ENCODE results near the gene TMTC2.

TMTC2 gene

DNA sequence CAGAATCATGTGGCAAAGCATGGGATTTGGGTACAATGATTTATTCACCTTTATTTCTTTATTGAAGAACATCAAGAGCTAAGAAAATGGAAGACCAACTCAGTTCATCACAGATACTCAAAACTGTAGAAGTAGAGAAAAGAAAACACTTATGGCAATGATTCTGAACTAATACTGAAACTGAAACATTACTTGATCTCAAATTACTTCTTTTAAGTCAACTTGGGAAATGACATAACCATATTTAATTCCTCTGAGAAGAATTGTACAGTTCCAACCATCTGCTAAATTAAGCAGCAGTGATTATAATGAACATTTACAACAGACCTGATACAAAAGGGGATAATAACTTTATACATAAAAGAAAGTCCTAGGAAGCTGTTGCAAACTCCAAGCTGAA, 466.5 kb downstream of the TMTC2 start:
- Histone ChIP-seq H3K27me3 (ENCODE audit: control insufficient read depth in 1 of 2, insufficient read depth in 2 of 2, low read length in 2 of 2) (no peaks in the 10 kb centered on the region), H3K36me3 (ENCODE audit: control insufficient read depth in 2 of 2, insufficient read depth in 2 of 2, low read length in 2 of 2) (no peaks in the 10 kb centered on the region), H3K9ac (ENCODE audit: low read length in 2 of 2) (no peak overlapping the region), H3K4me3 (ENCODE audit: low read length in 2 of 2) (no peak overlapping the region), H3K27ac (ENCODE audit: low read length) (no peak overlapping the region), H3K9me3 (ENCODE audit: control insufficient read depth in 2 of 2, low read length in 2 of 2) (no peaks in the 10 kb centered on the region), H3K4me1 (ENCODE audit: control insufficient read depth, insufficient read depth, low read length) (no peaks in the 10 kb centered on the region)

DNA sequence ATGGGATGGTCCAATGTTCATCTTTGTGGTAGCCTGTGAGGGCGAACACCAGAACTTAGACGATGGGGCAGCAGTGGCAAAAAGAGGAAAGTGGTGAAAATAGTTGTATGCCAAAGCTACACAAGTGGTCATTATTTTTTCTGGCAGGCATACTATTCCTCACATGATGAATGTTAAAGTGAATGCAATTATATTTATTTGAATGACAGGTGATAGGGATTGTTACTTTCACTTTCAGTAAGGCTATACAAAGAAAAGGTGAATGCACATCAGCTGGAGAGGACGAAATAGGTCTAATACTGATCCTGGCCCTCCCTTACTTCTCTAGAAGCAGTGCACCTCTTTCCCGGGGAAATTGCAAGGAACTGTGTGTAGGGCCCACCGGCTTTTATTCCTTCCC, 470.1 kb downstream of the TMTC2 start:
- Histone ChIP-seq H3K27ac (ENCODE audit: low read length) (no peak overlapping the region), H3K4me3 (ENCODE audit: low read length in 2 of 2) (no peak overlapping the region), H3K27me3 (ENCODE audit: control insufficient read depth in 1 of 2, insufficient read depth in 2 of 2, low read length in 2 of 2) (no peaks in the 10 kb centered on the region), H3K36me3 (ENCODE audit: control insufficient read depth in 2 of 2, insufficient read depth in 2 of 2, low read length in 2 of 2) (no peaks in the 10 kb centered on the region), H3K9ac (ENCODE audit: low read length in 2 of 2) (no peak overlapping the region), H3K4me1 (ENCODE audit: control insufficient read depth, insufficient read depth, low read length) (no peaks in the 10 kb centered on the region), H3K9me3 (ENCODE audit: control insufficient read depth in 2 of 2, low read length in 2 of 2) (no peaks in the 10 kb centered on the region)

DNA sequence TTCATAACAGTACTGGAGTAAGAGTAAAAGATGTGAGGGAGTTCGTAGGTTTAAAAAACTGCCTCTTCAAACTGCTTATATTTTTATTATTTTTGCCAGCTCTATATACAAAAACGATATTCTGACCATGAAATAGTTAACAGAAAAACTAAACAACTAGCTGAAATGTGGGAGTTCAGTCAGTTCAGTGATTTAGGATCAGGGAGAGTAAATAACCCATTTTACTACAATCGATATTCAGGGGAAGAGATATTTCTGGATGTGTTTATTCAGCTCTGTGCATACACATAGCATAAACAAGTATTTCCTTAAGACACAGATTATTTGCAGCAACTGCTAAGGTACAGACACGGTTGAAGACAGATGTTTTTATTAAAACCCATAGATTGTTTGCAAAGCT, 470.9 kb downstream of the TMTC2 start:
- Histone ChIP-seq H3K27me3 (ENCODE audit: control insufficient read depth in 1 of 2, insufficient read depth in 2 of 2, low read length in 2 of 2) (no peaks in the 10 kb centered on the region), H3K36me3 (ENCODE audit: control insufficient read depth in 2 of 2, insufficient read depth in 2 of 2, low read length in 2 of 2) (no peaks in the 10 kb centered on the region), H3K9ac (ENCODE audit: low read length in 2 of 2) (no peak overlapping the region), H3K9me3 (ENCODE audit: control insufficient read depth in 2 of 2, low read length in 2 of 2) (no peaks in the 10 kb centered on the region), H3K4me1 (ENCODE audit: control insufficient read depth, insufficient read depth, low read length) (no peaks in the 10 kb centered on the region), H3K27ac (ENCODE audit: low read length) (no peak overlapping the region), H3K4me3 (ENCODE audit: low read length in 2 of 2) (no peak overlapping the region)

DNA sequence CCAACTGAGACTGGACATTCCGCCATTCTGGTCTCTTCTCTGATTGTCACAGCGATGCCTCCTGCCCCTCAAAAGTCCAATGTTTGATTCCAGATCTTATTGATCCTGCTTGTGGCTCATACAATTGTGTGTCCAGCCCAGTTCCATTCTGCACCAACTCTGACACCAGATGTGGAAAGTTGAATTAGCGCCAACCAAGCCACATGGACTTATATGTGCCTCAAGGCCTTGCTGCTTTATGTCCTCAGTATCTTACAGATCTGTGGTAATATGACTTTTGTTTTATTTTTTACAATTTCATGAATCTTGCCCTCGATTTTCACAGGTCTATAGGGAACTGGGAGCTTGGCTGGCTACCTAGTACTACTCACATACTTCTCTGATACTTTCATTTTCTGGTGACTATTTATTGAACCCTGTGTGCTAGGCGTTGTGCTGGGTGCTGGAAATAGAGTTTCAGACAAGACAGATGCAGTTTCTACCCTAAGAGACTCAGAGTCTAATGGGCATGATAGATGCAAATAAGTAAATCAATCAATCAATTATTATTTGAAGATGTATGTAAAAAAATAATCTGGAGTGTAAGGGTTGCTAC, 472.0 kb downstream of the TMTC2 start:
- Histone ChIP-seq H3K9ac (ENCODE audit: low read length in 2 of 2) (no peak overlapping the region), H3K4me1 (ENCODE audit: control insufficient read depth, insufficient read depth, low read length) (no peaks in the 10 kb centered on the region), H3K4me3 (ENCODE audit: low read length in 2 of 2) (no peak overlapping the region), H3K27me3 (ENCODE audit: control insufficient read depth in 1 of 2, insufficient read depth in 2 of 2, low read length in 2 of 2) (no peaks in the 10 kb centered on the region), H3K9me3 (ENCODE audit: control insufficient read depth in 2 of 2, low read length in 2 of 2) (no peaks in the 10 kb centered on the region), H3K36me3 (ENCODE audit: control insufficient read depth in 2 of 2, insufficient read depth in 2 of 2, low read length in 2 of 2) (no peaks in the 10 kb centered on the region), H3K27ac (ENCODE audit: low read length) (no peak overlapping the region)

DNA sequence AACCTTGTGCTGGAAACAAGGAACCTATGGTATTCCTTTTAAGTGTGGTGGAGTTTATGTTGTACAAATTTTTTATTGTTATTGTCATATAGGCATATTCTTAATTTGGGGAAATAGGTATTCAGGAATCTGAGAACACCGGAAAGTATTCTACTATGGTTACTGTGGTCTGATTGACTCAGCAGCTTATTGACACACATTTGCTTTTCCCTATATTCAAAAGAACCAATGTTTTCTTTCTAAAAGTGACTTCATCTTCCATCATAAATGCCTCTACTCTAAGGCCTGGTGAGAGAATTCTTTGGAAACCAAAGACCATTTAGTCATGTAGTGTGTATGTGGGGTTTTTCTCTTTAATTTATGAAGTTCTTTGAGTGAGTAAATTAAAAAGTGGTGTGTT, 474.8 kb downstream of the TMTC2 start:
- no peaks in the 10 kb centered on the region for H3K36me3 ChIP-seq (ENCODE audit: control insufficient read depth in 2 of 2, insufficient read depth in 2 of 2, low read length in 2 of 2)

DNA sequence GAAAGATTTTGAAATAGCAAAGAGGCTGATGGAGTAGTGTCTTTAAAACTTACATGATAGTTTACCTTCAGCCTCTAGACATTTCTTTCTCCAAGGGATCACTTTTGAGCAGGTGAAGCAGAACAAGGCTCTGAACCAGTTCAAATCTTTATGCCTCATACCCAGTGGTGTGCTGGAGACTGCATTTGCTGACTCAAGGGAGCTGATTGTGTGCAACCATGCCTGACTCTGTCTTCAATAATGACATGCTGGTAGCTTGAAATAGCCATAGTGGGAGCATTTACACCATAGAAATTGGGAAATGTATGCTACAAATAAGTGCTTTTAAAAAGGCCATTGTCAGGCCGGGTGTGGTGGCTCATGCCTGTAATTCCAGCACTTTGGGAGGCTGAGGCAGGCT, 482.0 kb downstream of the TMTC2 start:
- Histone ChIP-seq H3K36me3 (ENCODE audit: control insufficient read depth in 2 of 2, insufficient read depth in 2 of 2, low read length in 2 of 2) (no peaks in the 10 kb centered on the region), H3K27ac (ENCODE audit: low read length) (no peak overlapping the region), H3K4me1 (ENCODE audit: control insufficient read depth, insufficient read depth, low read length) (peaks cover 5% of the 10 kb centered on the region), H3K9me3 (ENCODE audit: control insufficient read depth in 2 of 2, low read length in 2 of 2) (no peaks in the 10 kb centered on the region), H3K27me3 (ENCODE audit: control insufficient read depth in 1 of 2, insufficient read depth in 2 of 2, low read length in 2 of 2) (no peaks in the 10 kb centered on the region), H3K9ac (ENCODE audit: low read length in 2 of 2) (no peak overlapping the region), H3K4me3 (ENCODE audit: low read length in 2 of 2) (no peak overlapping the region)

More for the DNA sequence above, 474.8 kb downstream of the TMTC2 start:
- H3K9ac ChIP-seq (ENCODE audit: low read length in 2 of 2) = no peak overlapping the region
- H3K27ac ChIP-seq (ENCODE audit: low read length) = no peak overlapping the region
- no peak overlapping the region for H3K4me3 ChIP-seq (ENCODE audit: low read length in 2 of 2)
- no peaks in the 10 kb centered on the region for H3K4me1 ChIP-seq (ENCODE audit: control insufficient read depth, insufficient read depth, low read length)
- H3K27me3 ChIP-seq (ENCODE audit: control insufficient read depth in 1 of 2, insufficient read depth in 2 of 2, low read length in 2 of 2) = no peaks in the 10 kb centered on the region
- no peaks in the 10 kb centered on the region for H3K9me3 ChIP-seq (ENCODE audit: control insufficient read depth in 2 of 2, low read length in 2 of 2)

DNA sequence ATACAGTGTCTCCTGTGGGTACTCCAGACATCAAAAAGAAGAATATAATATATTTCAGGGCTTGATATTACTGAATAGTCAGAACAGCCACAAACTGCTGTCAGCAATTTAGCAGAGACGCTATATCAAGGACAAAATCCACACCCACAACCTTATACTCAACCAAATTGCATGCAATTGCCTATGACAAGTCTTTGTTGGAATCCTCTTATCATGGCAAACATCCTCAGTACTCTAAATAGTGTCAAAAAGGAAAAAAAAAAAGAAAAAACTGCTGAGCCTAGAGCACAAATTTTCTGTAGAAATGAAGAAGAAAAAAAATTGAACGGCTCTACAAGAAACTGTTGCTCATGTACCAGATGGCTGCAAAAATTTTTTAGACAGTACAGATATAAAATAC, 485.7 kb downstream of the TMTC2 start:
- Histone ChIP-seq H3K27me3 (ENCODE audit: control insufficient read depth in 1 of 2, insufficient read depth in 2 of 2, low read length in 2 of 2) (no peaks in the 10 kb centered on the region), H3K4me1 (ENCODE audit: control insufficient read depth, insufficient read depth, low read length) (peaks cover 5% of the 10 kb centered on the region), H3K9me3 (ENCODE audit: control insufficient read depth in 2 of 2, low read length in 2 of 2) (no peaks in the 10 kb centered on the region), H3K27ac (ENCODE audit: low read length) (no peak overlapping the region), H3K9ac (ENCODE audit: low read length in 2 of 2) (no peak overlapping the region), H3K4me3 (ENCODE audit: low read length in 2 of 2) (no peak overlapping the region), H3K36me3 (ENCODE audit: control insufficient read depth in 2 of 2, insufficient read depth in 2 of 2, low read length in 2 of 2) (no peaks in the 10 kb centered on the region)

DNA sequence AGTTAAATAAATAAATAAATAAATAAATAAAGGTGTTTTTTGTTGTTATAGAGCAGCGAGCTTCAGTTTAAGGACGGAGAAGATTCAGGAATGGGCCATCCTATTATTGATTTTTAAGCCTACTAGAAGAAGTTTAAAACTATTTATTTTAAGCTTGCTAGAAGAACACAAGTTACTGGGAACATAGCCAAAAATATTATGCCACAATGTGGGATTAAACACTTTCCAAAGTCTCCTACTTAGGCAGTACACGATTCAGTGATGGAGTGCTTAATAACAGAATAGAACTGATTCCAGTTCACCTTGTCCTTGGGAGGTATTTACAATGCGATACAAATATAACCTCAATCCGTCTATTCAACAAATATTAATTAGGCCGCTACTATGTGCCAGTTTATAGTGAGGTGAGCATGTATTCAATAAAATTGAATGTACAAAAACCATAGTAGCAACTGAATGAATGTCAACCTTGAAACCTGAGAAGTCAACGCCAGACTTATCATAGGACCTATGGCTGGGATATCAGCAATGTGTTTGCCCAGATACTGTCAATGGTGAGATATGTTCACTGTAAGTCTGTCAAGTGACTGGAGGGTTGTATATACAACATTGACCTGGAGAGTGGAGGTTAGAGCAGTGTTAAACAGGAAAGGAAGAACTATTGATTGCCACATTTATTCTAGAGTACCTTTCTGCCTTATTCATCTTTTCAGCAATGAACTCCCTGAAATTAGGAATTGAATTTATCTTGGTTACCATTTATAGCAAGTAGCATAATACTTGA, 486.4 kb downstream of the TMTC2 start:
- Histone ChIP-seq H3K9me3 (ENCODE audit: control insufficient read depth in 2 of 2, low read length in 2 of 2) (no peaks in the 10 kb centered on the region), H3K27ac (ENCODE audit: low read length) (no peak overlapping the region), H3K27me3 (ENCODE audit: control insufficient read depth in 1 of 2, insufficient read depth in 2 of 2, low read length in 2 of 2) (no peaks in the 10 kb centered on the region), H3K4me1 (ENCODE audit: control insufficient read depth, insufficient read depth, low read length) (peaks cover 5% of the 10 kb centered on the region), H3K36me3 (ENCODE audit: control insufficient read depth in 2 of 2, insufficient read depth in 2 of 2, low read length in 2 of 2) (no peaks in the 10 kb centered on the region), H3K4me3 (ENCODE audit: low read length in 2 of 2) (no peak overlapping the region), H3K9ac (ENCODE audit: low read length in 2 of 2) (no peak overlapping the region)

DNA sequence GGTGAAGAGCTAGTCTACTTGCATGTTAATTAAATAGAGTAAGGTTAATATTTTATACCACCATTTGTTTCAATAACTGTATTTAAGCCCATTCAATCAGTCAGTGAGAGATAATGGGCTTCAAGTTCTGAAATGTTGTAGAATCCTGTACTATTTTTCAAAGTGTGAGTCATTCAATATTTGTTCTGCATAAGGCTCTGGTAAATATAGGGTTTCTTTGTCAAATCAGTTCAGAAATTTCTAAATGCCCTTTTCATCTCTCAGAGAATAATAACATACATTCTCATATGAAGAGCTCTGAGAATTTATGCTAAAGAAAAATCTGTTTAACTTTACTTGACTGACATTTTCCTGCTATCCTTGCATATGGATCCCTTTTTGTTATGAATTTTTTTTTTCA, 493.3 kb downstream of the TMTC2 start:
- H3K27me3 ChIP-seq (ENCODE audit: control insufficient read depth in 1 of 2, insufficient read depth in 2 of 2, low read length in 2 of 2) = no peaks in the 10 kb centered on the region
- H3K4me1 ChIP-seq (ENCODE audit: control insufficient read depth, insufficient read depth, low read length) = no peaks in the 10 kb centered on the region
- H3K27ac ChIP-seq (ENCODE audit: low read length) = no peak overlapping the region
- H3K9me3 ChIP-seq (ENCODE audit: control insufficient read depth in 2 of 2, low read length in 2 of 2) = no peaks in the 10 kb centered on the region
- no peak overlapping the region for H3K9ac ChIP-seq (ENCODE audit: low read length in 2 of 2)
- H3K4me3 ChIP-seq (ENCODE audit: low read length in 2 of 2) = no peak overlapping the region
- H3K36me3 ChIP-seq (ENCODE audit: control insufficient read depth in 2 of 2, insufficient read depth in 2 of 2, low read length in 2 of 2) = no peaks in the 10 kb centered on the region

DNA sequence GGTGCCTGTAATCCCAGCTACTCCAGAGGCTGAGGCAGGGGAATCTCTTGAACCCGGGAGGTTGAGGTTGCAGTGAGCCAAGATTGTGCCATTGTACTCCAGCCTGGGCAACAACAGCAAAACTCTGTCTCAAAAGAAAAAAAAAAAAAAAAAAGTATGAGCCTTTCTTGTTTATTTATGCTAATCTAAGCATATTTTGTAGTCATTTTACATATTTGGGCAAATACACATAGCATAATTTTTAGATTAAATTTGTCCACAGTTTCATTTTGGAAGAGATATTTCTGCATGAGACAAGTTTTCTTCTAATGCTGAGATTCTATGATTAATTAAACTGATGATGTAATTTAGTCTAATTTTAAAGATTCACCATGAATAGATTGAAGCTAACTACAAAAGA, 494.4 kb downstream of the TMTC2 start:
- Histone ChIP-seq H3K27ac (ENCODE audit: low read length) (no peak overlapping the region), H3K36me3 (ENCODE audit: control insufficient read depth in 2 of 2, insufficient read depth in 2 of 2, low read length in 2 of 2) (no peaks in the 10 kb centered on the region), H3K4me1 (ENCODE audit: control insufficient read depth, insufficient read depth, low read length) (no peaks in the 10 kb centered on the region), H3K27me3 (ENCODE audit: control insufficient read depth in 1 of 2, insufficient read depth in 2 of 2, low read length in 2 of 2) (no peaks in the 10 kb centered on the region), H3K9me3 (ENCODE audit: control insufficient read depth in 2 of 2, low read length in 2 of 2) (no peaks in the 10 kb centered on the region), H3K4me3 (ENCODE audit: low read length in 2 of 2) (no peak overlapping the region), H3K9ac (ENCODE audit: low read length in 2 of 2) (no peak overlapping the region)

DNA sequence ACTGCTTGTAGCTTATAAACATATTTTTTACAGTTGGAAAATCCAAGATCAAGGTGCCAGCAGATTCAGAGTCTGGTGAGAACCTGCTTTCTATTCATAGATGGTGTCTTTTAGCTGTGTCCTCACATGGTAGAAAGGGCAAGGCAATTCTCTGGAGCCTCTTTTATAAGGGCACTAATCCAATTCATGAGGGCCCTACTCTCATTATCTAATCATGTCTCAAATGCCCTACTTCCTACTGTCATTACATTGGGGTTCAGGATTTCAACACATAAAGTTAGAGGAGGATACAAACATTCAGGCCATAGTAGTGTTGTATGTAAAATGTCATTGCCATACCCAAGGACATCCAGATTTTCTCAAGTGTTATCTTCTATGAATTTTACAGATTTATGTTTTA, 496.4 kb downstream of the TMTC2 start:
- Histone ChIP-seq H3K27ac (ENCODE audit: low read length) (no peak overlapping the region), H3K9ac (ENCODE audit: low read length in 2 of 2) (no peak overlapping the region), H3K36me3 (ENCODE audit: control insufficient read depth in 2 of 2, insufficient read depth in 2 of 2, low read length in 2 of 2) (no peaks in the 10 kb centered on the region), H3K4me1 (ENCODE audit: control insufficient read depth, insufficient read depth, low read length) (no peaks in the 10 kb centered on the region), H3K27me3 (ENCODE audit: control insufficient read depth in 1 of 2, insufficient read depth in 2 of 2, low read length in 2 of 2) (no peaks in the 10 kb centered on the region), H3K4me3 (ENCODE audit: low read length in 2 of 2) (no peak overlapping the region), H3K9me3 (ENCODE audit: control insufficient read depth in 2 of 2, low read length in 2 of 2) (no peaks in the 10 kb centered on the region)
